Testis (tissue), 2 donors: ENCODE measurements around the gene METTL17.

ENCODE experiments used
- CTCF ChIP-seq, 3 experiments: fragments of 450-650 bp in 2 of 3; fragments of 200-600 bp in 1 of 3; sonication (generic) in 1 of 3; IDR thresholded peaks; one replicate each; pipeline ENCODE4 v1.5.1; 2016 to 2019; ENCODE audit warnings: antibody characterized with exemption in 3 of 3, mild to moderate bottlenecking in 2 of 3, moderate library complexity in 1 of 3
- POLR2A ChIP-seq: fragments of 450-650 bp; IDR thresholded peaks from one replicate; pipeline ENCODE4 v1.6.1; 2017; ENCODE audit warnings: antibody characterized with exemption, mild to moderate bottlenecking, moderate library complexity

- TF ChIP-seq CTCF (IDR thresholded peaks at IDR 0.05) (no peak), POLR2A (no peak)
Observed at GRCh38 chr14:21019366-21019765, 29.6 kb downstream of the METTL17 start.
